DOHH2 (cell line): ENCODE data around the gene RNPEPL1.

ENCODE experiments used
- H3F3A ChIP-seq: fragments of 200-600 bp; sonication (generic), shearing (Covaris generic); 2 replicates; pipeline ENCODE4 v1.6.0; 2016; ENCODE audit warnings: antibody characterized with exemption, mild to moderate bottlenecking; ENCODE audit not compliant: control insufficient read depth, insufficient read depth
- H3K27ac ChIP-seq: fragments of 200-600 bp; sonication (generic); 2 replicates; pipeline ENCODE4 v1.5.1; 2014; ENCODE audit warnings: low read depth, mild to moderate bottlenecking, low read length, moderate library complexity
- H3K27me3 ChIP-seq: fragments of 200-600 bp; sonication (generic); 2 replicates; pipeline ENCODE4 v1.6.1; 2014; ENCODE audit warnings: mild to moderate bottlenecking, low read length, mixed read lengths; ENCODE audit not compliant: control insufficient read depth
- H3K36me3 ChIP-seq: fragments of 200-600 bp; sonication (generic); 2 replicates; pipeline ENCODE4 v1.6.1; 2014; ENCODE audit warnings: mild to moderate bottlenecking, low read length, moderate library complexity, mixed read lengths; ENCODE audit not compliant: control insufficient read depth
- H3K4me1 ChIP-seq: fragments of 200-600 bp; sonication (generic); 2 replicates; pipeline ENCODE4 v1.6.1; 2014; ENCODE audit warnings: mild to moderate bottlenecking, low read length, mixed read lengths; ENCODE audit not compliant: control insufficient read depth
- H3K4me2 ChIP-seq: fragments of 200-600 bp; sonication (generic); 2 replicates; pipeline ENCODE4 v1.6.0; 2014; ENCODE audit warnings: mild to moderate bottlenecking, low read length, moderate library complexity
- H3K4me3 ChIP-seq: fragments of 200-600 bp; sonication (generic); 2 replicates; pipeline ENCODE4 v1.5.1; 2014; ENCODE audit warnings: mild to moderate bottlenecking, low read length, mixed read lengths
- H3K79me2 ChIP-seq: fragments of 200-600 bp; sonication (generic); 2 replicates; pipeline ENCODE4 v1.6.1; 2014; ENCODE audit warnings: mild to moderate bottlenecking, low read length, mixed read lengths; ENCODE audit not compliant: control insufficient read depth
- H3K9me2 ChIP-seq: fragments of 200-600 bp; sonication (generic); replicated peaks from 2 replicates; pipeline ENCODE4 v1.6.1; 2014; ENCODE audit warnings: mild to moderate bottlenecking, low read length, mixed read lengths; ENCODE audit not compliant: control insufficient read depth
- H3K9me3 ChIP-seq: fragments of 200-600 bp; sonication (generic); 2 replicates; pipeline ENCODE4 v1.6.1; 2014; ENCODE audit warnings: antibody characterized with exemption, low read length, mixed read lengths; ENCODE audit not compliant: control insufficient read depth, insufficient read depth
- H4K20me1 ChIP-seq: fragments of 200-600 bp; sonication (generic); 2 replicates; pipeline ENCODE4 v1.6.0; 2014; ENCODE audit warnings: low read depth, mild to moderate bottlenecking, antibody characterized with exemption, low read length, moderate library complexity; ENCODE audit not compliant: control insufficient read depth, insufficient read depth
- CTCF ChIP-seq: fragments of 200-600 bp; sonication (generic); IDR thresholded peaks from one replicate; pipeline ENCODE4 v1.5.1; 2014; ENCODE audit warnings: antibody characterized with exemption, mild to moderate bottlenecking, low read depth, low read length; ENCODE audit not compliant: poor library complexity, severe bottlenecking
- EZH2phosphoT487 ChIP-seq: fragments of 200-600 bp; sonication (generic); IDR thresholded peaks from 2 replicates; pipeline ENCODE4 v1.6.1; 2017; ENCODE audit warnings: borderline replicate concordance, mild to moderate bottlenecking, antibody characterized with exemption, low read length, moderate library complexity, mixed read lengths

Gene RNPEPL1

GRCh38 chr2:240589375-240589774 is 21.1 kb downstream of the RNPEPL1 start:
- no peak overlapping the region for H3K4me3 ChIP-seq
- H3K27me3 ChIP-seq, result no peaks in the 10 kb centered on the region
- H3K79me2 ChIP-seq, result peaks cover 84% of the 10 kb centered on the region
- peaks cover 27% of the 10 kb centered on the region for H3K4me1 ChIP-seq
- TF ChIP-seq EZH2phosphoT487 (no peak), CTCF (no peak)
- H3K27ac ChIP-seq, result no peak overlapping the region
- H3K9me3 ChIP-seq, result no peaks in the 10 kb centered on the region
- H3K9me2 ChIP-seq, result no peaks in the 10 kb centered on the region
- H3K36me3 ChIP-seq, result peaks cover 46% of the 10 kb centered on the region
- peaks cover 13% of the 10 kb centered on the region for H4K20me1 ChIP-seq
- H3F3A ChIP-seq, result peaks cover 14% of the 10 kb centered on the region
- H3K4me2 ChIP-seq, result no peak overlapping the region

DNA sequence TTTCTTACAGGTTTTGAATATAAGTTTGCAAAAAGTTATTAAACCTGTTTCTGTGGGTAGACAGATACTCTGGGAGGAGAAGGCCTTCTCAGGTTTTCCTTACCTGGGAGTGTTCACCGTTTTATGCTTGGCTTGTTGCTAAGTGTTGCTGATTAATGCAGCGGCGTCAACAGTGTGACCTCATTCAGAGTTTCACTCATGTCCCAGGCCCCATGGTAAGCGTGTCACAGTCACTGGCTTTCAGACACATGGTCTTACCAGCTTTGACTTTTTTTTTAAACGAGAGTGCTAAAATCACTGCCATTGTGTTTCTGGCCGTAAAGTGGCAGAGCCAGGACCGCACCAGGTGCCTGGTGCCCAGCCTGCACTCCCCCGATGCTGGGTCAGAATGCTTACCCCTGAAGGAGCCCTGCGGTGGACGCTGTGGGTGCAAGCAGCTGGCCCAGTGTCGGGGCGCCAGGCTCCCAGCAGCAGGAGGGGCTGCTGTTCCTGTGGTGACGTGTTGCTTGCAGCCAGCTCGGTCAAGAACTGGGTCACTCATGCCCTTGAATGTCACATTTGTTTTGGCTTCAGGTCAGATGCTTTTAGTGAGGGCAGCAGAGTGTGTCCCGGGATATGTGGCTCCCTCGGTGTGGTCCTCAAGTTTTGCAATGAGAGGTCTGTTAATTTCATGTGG is 21.7 kb downstream of the RNPEPL1 start:
- peaks cover 11% of the 10 kb centered on the region for H3F3A ChIP-seq
- TF ChIP-seq EZH2phosphoT487, result no peak
- no peak for TF ChIP-seq CTCF
- peaks cover 44% of the 10 kb centered on the region for H3K36me3 ChIP-seq
- no peak overlapping the region for H3K27ac ChIP-seq
- H3K9me3 ChIP-seq, result no peaks in the 10 kb centered on the region
- H3K4me3 ChIP-seq, result no peak overlapping the region
- no peaks in the 10 kb centered on the region for H3K27me3 ChIP-seq
- H3K4me2 ChIP-seq, result no peak overlapping the region
- H3K9me2 ChIP-seq, result no peaks in the 10 kb centered on the region
- peaks cover 22% of the 10 kb centered on the region for H3K4me1 ChIP-seq
- peaks cover 13% of the 10 kb centered on the region for H4K20me1 ChIP-seq
- H3K79me2 ChIP-seq, result peaks cover 88% of the 10 kb centered on the region

DNA sequence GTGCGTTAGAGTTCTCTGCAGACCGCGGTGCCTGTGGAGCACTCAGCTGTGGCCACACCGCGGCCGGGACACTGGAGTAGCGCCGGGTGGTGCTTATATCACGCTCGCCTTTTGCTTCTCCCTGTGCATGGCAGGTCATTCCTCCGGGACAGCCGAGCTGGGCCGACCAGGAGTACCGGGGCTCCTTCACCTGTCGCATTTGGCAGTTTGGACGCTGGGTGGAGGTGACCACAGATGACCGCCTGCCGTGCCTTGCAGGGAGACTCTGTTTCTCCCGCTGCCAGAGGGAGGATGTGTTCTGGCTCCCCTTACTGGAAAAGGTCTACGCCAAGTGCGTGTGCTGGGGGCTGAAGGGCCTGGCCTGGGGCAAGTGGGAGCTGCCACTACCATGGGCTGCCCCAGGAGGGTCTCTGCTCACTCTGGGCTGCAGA is 22.4 kb downstream of the RNPEPL1 start:
- Histone ChIP-seq H3K36me3 (peaks cover 40% of the 10 kb centered on the region), H3F3A (peaks cover 4% of the 10 kb centered on the region), H3K4me2 (no peak overlapping the region), H3K79me2 (peaks cover 88% of the 10 kb centered on the region), H3K27me3 (no peaks in the 10 kb centered on the region), H3K9me3 (no peaks in the 10 kb centered on the region), H3K4me1 (peaks cover 16% of the 10 kb centered on the region), H4K20me1 (peaks cover 13% of the 10 kb centered on the region), H3K9me2 (no peaks in the 10 kb centered on the region), H3K27ac (no peak overlapping the region), H3K4me3 (no peak overlapping the region)
- no peak for TF ChIP-seq CTCF
- TF ChIP-seq EZH2phosphoT487, result no peak
